ENCODE results near the gene EIF4B. TPM values are rescaled to one million over a fixed set of nuclear protein-coding genes. Genes with fewer than 3 reads are reported as not detected.

Gene EIF4B
- total and polyA plus RNA-seq, 2 of the 8 experiments (the other 6 are each of a cell fraction or from before 2014, with no cell fraction given): 269 to 816 TPM

DNA sequence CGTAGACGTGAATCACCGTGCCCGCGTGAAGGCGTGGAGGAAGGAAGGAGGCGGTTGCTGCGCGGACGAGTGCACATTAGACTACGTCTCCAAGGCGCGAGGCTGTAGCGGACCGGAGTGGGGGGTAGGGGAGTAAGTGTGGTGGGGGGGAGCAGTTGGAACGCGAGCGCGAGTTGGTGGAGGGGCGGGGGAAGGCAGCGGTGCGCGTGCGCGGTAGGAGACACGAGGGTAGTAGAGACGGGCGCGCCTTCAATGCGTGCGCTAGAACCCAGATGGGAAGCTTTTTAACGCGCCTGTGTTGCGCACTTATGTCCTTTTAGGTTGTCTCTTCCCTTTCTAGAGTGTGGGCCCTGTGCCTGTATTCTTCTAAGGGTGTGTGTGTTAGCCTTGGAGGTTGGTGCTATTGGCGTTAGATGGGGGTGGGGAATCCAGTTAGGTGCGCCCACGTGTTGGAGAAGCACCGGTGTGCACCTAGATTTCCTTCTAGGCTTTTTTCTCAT is 604 bp downstream of the EIF4B start (continued):
- TF ChIP-seq GTF2F1 (IDR thresholded peaks at IDR 0.05; ENCODE audit: borderline replicate concordance, low read depth, low read length) (no peak), RNF2 (IDR thresholded peaks at IDR 0.05; ENCODE audit: borderline replicate concordance, low read depth, low read length, missing control alignments, poor library complexity, severe bottlenecking) (no peak), CREB1 (IDR thresholded peaks at IDR 0.05) (peak; percentile 70), RBBP5 (IDR thresholded peaks at IDR 0.05; ENCODE audit: borderline replicate concordance, low read depth, low read length) (no peak; the same call in 1 of the 2 replicates), E2F6 (IDR thresholded peaks at IDR 0.05) (no peak; the same call in 1 of the 2 replicates), BACH1 (IDR thresholded peaks at IDR 0.05; ENCODE audit: low read length) (no peak), CTBP2 (IDR thresholded peaks at IDR 0.05; ENCODE audit: borderline replicate concordance, insufficient read depth, insufficient read length, low read length) (no peak), JUN (IDR thresholded peaks at IDR 0.05; ENCODE audit: low read depth, low read length) (no peak), BCL11A (IDR thresholded peaks at IDR 0.05; ENCODE audit: low read depth in 2 of 2, low read length in 2 of 2) (no peak), CTCF (IDR thresholded peaks at IDR 0.05; ENCODE audit: control extremely low read depth in 1 of 3, insufficient read depth in 1 of 3, low read depth in 1 of 3, low read length in 3 of 3) (no peak), CBX8 (IDR thresholded peaks at IDR 0.05; ENCODE audit: borderline replicate concordance, low read depth, low read length) (no peak), MAFK (IDR thresholded peaks at IDR 0.05; ENCODE audit: low read depth, low read length) (no peak), TAF7 (optimal IDR thresholded peaks at IDR 0.05; ENCODE audit: borderline replicate concordance, low read depth, low read length) (no peak), JUND (IDR thresholded peaks at IDR 0.05; ENCODE audit: low read length) (no peak), NRF1 (IDR thresholded peaks at IDR 0.05; ENCODE audit: low read depth, low read length) (peak; percentile 57), POLR2A (IDR thresholded peaks at IDR 0.05; ENCODE audit: control extremely low read depth in 1 of 2, low read depth in 2 of 2, low read length in 2 of 2) (peak; percentile 14; a peak in 2 of 3 replicates), TEAD4 (IDR thresholded peaks at IDR 0.05; ENCODE audit: low read depth, low read length) (no peak), ATF2 (IDR thresholded peaks at IDR 0.05; ENCODE audit: low read length) (no peak; the same call in 1 of the 2 replicates), GABPA (IDR thresholded peaks at IDR 0.05; ENCODE audit: borderline replicate concordance, insufficient read depth, low read length) (no peak), EGR1 (IDR thresholded peaks at IDR 0.05; ENCODE audit: borderline replicate concordance, low read depth, low read length) (no peak)
